Measurements from ENCODE around the gene TMED7. TPM values are rescaled to one million over a fixed set of nuclear protein-coding genes. Genes with fewer than 3 reads are reported as not detected.

Gene TMED7
- total RNA-seq, 4 donors from 2014 or later, result 100 to 148 (median 120) TPM

- Histone ChIP-seq H3K4me1 (peaks cover 0 to 20% (median 4%) of the 10 kb centered on the region in 3 donors), H3K27me3 (no peaks in the 10 kb centered on the region), H3K4me3 (no peak overlapping the region), H3K36me3 (no peaks in the 10 kb centered on the region), H3K9me3 (no peaks in the 10 kb centered on the region), H3K27ac (no peak overlapping the region)
- ATAC-seq, result no peak
- WGBS, 2 donors (ENCODE audit: low coverage in 1 of 2), result 43 to 68% methylated on average over 4 of the region's 4 CpGs
- TF ChIP-seq EP300 (IDR thresholded peaks at IDR 0.05), result no peak
- no peak for TF ChIP-seq POLR2AphosphoS5 (IDR thresholded peaks at IDR 0.05)
- TF ChIP-seq POLR2A (IDR thresholded peaks at IDR 0.05), result no peak
- no peak for TF ChIP-seq CTCF (IDR thresholded peaks at IDR 0.05)
These were observed 37.2 kb downstream of the TMED7 start for GRCh38 chr5:115588640-115589039.

- Histone ChIP-seq H3K4me1 (peaks cover 0 to 20% (median 4%) of the 10 kb centered on the region in 3 donors), H3K27me3 (no peaks in the 10 kb centered on the region), H3K4me3 (no peak overlapping the region), H3K27ac (no peak overlapping the region), H3K36me3 (no peaks in the 10 kb centered on the region), H3K9me3 (no peaks in the 10 kb centered on the region)
- WGBS, 2 donors (ENCODE audit: low coverage in 1 of 2), result 42 to 43% methylated on average over 6 of the region's 6 CpGs
- ATAC-seq, result no peak
- no peak for TF ChIP-seq POLR2A (IDR thresholded peaks at IDR 0.05)
- no peak for TF ChIP-seq POLR2AphosphoS5 (IDR thresholded peaks at IDR 0.05)
- no peak for TF ChIP-seq EP300 (IDR thresholded peaks at IDR 0.05)
- TF ChIP-seq CTCF (IDR thresholded peaks at IDR 0.05), result peak; percentile 48 to 61 (median 55)
These were observed 39.2 kb downstream of the TMED7 start for GRCh38 chr5:115586525-115587146.

- Histone ChIP-seq H3K27me3 (no peaks in the 10 kb centered on the region), H3K36me3 (peaks cover 2 to 6% of the 10 kb centered on the region in 2 donors), H3K27ac (no peak overlapping the region), H3K4me3 (no peak overlapping the region), H3K9me3 (no peaks in the 10 kb centered on the region), H3K4me1 (peaks cover 0 to 20% (median 4%) of the 10 kb centered on the region in 3 donors)
- no peak for TF ChIP-seq EP300 (IDR thresholded peaks at IDR 0.05)
- no peak for TF ChIP-seq POLR2A (IDR thresholded peaks at IDR 0.05)
- no peak for TF ChIP-seq CTCF (IDR thresholded peaks at IDR 0.05)
- no peak for TF ChIP-seq POLR2AphosphoS5 (IDR thresholded peaks at IDR 0.05)
- 100% methylated on average over 1 of the region's 1 CpG for WGBS, 2 donors (ENCODE audit: low coverage in 1 of 2)
- ATAC-seq, result no peak
These were observed 40.6 kb downstream of the TMED7 start for GRCh38 chr5:115585265-115585664.

- peaks cover 2 to 6% of the 10 kb centered on the region in 2 donors for H3K36me3 ChIP-seq
- H3K27me3 ChIP-seq, result no peaks in the 10 kb centered on the region
- no peak overlapping the region for H3K27ac ChIP-seq
- no peak overlapping the region for H3K4me3 ChIP-seq
- WGBS, 2 donors (ENCODE audit: low coverage in 1 of 2), result 61 to 69% methylated on average over 1 of the region's 1 CpG
- H3K9me3 ChIP-seq, result no peaks in the 10 kb centered on the region
- peaks cover 0 to 18% (median 2%) of the 10 kb centered on the region in 3 donors for H3K4me1 ChIP-seq
- TF ChIP-seq CTCF (IDR thresholded peaks at IDR 0.05) (no peak), EP300 (IDR thresholded peaks at IDR 0.05) (no peak), POLR2AphosphoS5 (IDR thresholded peaks at IDR 0.05) (no peak), POLR2A (IDR thresholded peaks at IDR 0.05) (no peak)
- no peak for ATAC-seq
These were observed 41.3 kb downstream of the TMED7 start for GRCh38 chr5:115584501-115584900.

- Histone ChIP-seq H3K27ac (no peak overlapping the region), H3K4me1 (peaks cover 0 to 8% (median 0%) of the 10 kb centered on the region in 3 donors), H3K9me3 (no peaks in the 10 kb centered on the region), H3K36me3 (peaks cover 2 to 6% of the 10 kb centered on the region in 2 donors), H3K27me3 (no peaks in the 10 kb centered on the region), H3K4me3 (no peak overlapping the region)
- TF ChIP-seq CTCF (IDR thresholded peaks at IDR 0.05) (no peak), EP300 (IDR thresholded peaks at IDR 0.05) (no peak), POLR2AphosphoS5 (IDR thresholded peaks at IDR 0.05) (no peak), POLR2A (IDR thresholded peaks at IDR 0.05) (no peak)
- ATAC-seq, result no peak
- 35 to 95% methylated on average over 2 to 3 of the region's 3 CpGs for WGBS, 2 donors (ENCODE audit: low coverage in 1 of 2)
These were observed 42.4 kb downstream of the TMED7 start for GRCh38 chr5:115583474-115583873.

All from gastroesophageal sphincter (tissue), 4 donors.